ENCODE data around the gene TENM3.

Gene TENM3

DNA sequence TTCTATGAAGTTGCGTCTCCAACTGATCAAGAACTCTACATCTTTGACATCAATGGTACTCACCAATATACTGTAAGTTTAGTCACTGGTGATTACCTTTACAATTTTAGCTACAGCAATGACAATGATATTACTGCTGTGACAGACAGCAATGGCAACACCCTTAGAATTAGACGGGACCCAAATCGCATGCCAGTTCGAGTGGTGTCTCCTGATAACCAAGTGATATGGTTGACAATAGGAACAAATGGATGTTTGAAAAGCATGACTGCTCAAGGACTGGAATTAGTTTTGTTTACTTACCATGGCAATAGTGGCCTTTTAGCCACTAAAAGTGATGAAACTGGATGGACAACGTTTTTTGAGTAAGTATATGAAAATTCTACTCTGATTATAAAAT, 511.7 kb downstream of the TENM3 start:
- TF ChIP-seq TCF4 (CRISPR knock-in tag; IDR thresholded peaks at IDR 0.05; ENCODE audit: borderline replicate concordance) (no peak), ZC3H10 (CRISPR knock-in tag; IDR thresholded peaks at IDR 0.05) (no peak), TOX (CRISPR knock-in tag; IDR thresholded peaks at IDR 0.05; ENCODE audit: borderline replicate concordance) (no peak), PATZ1 (CRISPR knock-in tag; IDR thresholded peaks at IDR 0.05; ENCODE audit: borderline replicate concordance) (no peak), CREB5 (CRISPR knock-in tag; IDR thresholded peaks at IDR 0.05; ENCODE audit: low read depth) (no peak), SNAI2 (CRISPR knock-in tag; IDR thresholded peaks at IDR 0.05) (no peak), ZNF8 (CRISPR knock-in tag; IDR thresholded peaks at IDR 0.05) (no peak), PPARA (CRISPR knock-in tag; IDR thresholded peaks at IDR 0.05; ENCODE audit: borderline replicate concordance) (no peak)
- TF ChIP-seq, protein P1, sequence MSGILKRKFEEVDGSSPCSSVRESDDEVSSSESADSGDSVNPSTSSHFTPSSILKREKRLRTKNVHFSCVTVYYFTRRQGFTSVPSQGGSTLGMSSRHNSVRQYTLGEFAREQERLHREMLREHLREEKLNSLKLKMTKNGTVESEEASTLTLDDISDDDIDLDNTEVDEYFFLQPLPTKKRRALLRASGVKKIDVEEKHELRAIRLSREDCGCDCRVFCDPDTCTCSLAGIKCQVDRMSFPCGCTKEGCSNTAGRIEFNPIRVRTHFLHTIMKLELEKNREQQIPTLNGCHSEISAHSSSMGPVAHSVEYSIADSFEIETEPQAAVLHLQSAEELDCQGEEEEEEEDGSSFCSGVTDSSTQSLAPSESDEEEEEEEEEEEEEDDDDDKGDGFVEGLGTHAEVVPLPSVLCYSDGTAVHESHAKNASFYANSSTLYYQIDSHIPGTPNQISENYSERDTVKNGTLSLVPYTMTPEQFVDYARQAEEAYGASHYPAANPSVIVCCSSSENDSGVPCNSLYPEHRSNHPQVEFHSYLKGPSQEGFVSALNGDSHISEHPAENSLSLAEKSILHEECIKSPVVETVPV (CRISPR knock-in tag; IDR thresholded peaks at IDR 0.05) = no peak
- ATAC-seq = no peak

DNA sequence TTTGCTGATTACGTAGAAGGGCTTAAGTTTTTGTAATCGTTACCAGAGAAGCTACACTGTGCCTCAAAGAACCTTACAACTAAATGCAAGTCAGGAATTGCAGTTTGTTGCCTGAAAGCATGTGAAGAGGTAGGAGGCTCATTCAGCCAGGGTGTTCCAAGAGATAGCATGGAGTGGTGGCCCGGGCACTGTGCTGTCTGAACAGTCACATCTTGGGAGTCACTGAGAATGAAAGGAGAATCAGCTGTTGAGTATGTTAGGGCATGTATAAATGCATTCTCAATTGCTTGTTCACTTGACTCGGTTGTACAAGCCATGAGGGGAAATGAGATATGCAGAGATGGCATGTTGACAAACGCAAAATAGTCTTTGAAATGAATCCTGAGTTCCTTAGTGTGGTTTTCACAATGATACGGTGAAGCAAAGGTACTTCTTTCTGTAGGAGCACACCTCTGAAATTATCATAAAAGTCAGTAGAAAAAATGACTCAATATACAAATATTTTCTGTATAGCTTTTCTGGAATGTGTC, 513.0 kb downstream of the TENM3 start:
- TF ChIP-seq CSDC2 (CRISPR knock-in tag; IDR thresholded peaks at IDR 0.05) = no peak
- TF ChIP-seq SNAI2 (CRISPR knock-in tag; IDR thresholded peaks at IDR 0.05) = no peak
- no peak for TF ChIP-seq GLIS3 (CRISPR knock-in tag; IDR thresholded peaks at IDR 0.05)
- TF ChIP-seq TCF4 (CRISPR knock-in tag; IDR thresholded peaks at IDR 0.05; ENCODE audit: borderline replicate concordance) = no peak
- TF ChIP-seq, protein P1 (CRISPR knock-in tag; IDR thresholded peaks at IDR 0.05) = no peak
- no peak for TF ChIP-seq PATZ1 (CRISPR knock-in tag; IDR thresholded peaks at IDR 0.05; ENCODE audit: borderline replicate concordance)
- ATAC-seq = no peak

GRCh38 chr4:182758273-182758672, 515.1 kb downstream of the TENM3 start:
- no peak for ATAC-seq
- no peak for TF ChIP-seq BACH2 (CRISPR knock-in tag; IDR thresholded peaks at IDR 0.05; ENCODE audit: borderline replicate concordance)
- TF ChIP-seq PPARA (CRISPR knock-in tag; IDR thresholded peaks at IDR 0.05; ENCODE audit: borderline replicate concordance) = no peak
- no peak for TF ChIP-seq OSR1 (CRISPR knock-in tag; IDR thresholded peaks at IDR 0.05)
- no peak for TF ChIP-seq RARB (CRISPR knock-in tag; IDR thresholded peaks at IDR 0.05)
- no peak for TF ChIP-seq SNAI2 (CRISPR knock-in tag; IDR thresholded peaks at IDR 0.05)
- TF ChIP-seq ARNTL (CRISPR knock-in tag; IDR thresholded peaks at IDR 0.05; ENCODE audit: borderline replicate concordance, low read depth) = no peak
- TF ChIP-seq ISL1 (CRISPR knock-in tag; IDR thresholded peaks at IDR 0.05) = no peak
- no peak for TF ChIP-seq TCF4 (CRISPR knock-in tag; IDR thresholded peaks at IDR 0.05; ENCODE audit: borderline replicate concordance)
- no peak for TF ChIP-seq TOX (CRISPR knock-in tag; IDR thresholded peaks at IDR 0.05; ENCODE audit: borderline replicate concordance)
- no peak for TF ChIP-seq CSDC2 (CRISPR knock-in tag; IDR thresholded peaks at IDR 0.05)
- no peak for TF ChIP-seq ZFP30 (CRISPR knock-in tag; IDR thresholded peaks at IDR 0.05)
- TF ChIP-seq, protein P2, sequence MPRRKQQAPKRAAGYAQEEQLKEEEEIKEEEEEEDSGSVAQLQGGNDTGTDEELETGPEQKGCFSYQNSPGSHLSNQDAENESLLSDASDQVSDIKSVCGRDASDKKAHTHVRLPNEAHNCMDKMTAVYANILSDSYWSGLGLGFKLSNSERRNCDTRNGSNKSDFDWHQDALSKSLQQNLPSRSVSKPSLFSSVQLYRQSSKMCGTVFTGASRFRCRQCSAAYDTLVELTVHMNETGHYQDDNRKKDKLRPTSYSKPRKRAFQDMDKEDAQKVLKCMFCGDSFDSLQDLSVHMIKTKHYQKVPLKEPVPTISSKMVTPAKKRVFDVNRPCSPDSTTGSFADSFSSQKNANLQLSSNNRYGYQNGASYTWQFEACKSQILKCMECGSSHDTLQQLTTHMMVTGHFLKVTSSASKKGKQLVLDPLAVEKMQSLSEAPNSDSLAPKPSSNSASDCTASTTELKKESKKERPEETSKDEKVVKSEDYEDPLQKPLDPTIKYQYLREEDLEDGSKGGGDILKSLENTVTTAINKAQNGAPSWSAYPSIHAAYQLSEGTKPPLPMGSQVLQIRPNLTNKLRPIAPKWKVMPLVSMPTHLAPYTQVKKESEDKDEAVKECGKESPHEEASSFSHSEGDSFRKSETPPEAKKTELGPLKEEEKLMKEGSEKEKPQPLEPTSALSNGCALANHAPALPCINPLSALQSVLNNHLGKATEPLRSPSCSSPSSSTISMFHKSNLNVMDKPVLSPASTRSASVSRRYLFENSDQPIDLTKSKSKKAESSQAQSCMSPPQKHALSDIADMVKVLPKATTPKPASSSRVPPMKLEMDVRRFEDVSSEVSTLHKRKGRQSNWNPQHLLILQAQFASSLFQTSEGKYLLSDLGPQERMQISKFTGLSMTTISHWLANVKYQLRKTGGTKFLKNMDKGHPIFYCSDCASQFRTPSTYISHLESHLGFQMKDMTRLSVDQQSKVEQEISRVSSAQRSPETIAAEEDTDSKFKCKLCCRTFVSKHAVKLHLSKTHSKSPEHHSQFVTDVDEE (CRISPR knock-in tag; IDR thresholded peaks at IDR 0.05) = no peak
- no peak for TF ChIP-seq ZFP3 (CRISPR knock-in tag; IDR thresholded peaks at IDR 0.05)
- no peak for TF ChIP-seq ZNF565 (CRISPR knock-in tag; conservative IDR thresholded peaks at IDR 0.05; ENCODE audit: low read depth)
- no peak for TF ChIP-seq CREB5 (CRISPR knock-in tag; IDR thresholded peaks at IDR 0.05; ENCODE audit: low read depth)
- TF ChIP-seq, protein P3, sequence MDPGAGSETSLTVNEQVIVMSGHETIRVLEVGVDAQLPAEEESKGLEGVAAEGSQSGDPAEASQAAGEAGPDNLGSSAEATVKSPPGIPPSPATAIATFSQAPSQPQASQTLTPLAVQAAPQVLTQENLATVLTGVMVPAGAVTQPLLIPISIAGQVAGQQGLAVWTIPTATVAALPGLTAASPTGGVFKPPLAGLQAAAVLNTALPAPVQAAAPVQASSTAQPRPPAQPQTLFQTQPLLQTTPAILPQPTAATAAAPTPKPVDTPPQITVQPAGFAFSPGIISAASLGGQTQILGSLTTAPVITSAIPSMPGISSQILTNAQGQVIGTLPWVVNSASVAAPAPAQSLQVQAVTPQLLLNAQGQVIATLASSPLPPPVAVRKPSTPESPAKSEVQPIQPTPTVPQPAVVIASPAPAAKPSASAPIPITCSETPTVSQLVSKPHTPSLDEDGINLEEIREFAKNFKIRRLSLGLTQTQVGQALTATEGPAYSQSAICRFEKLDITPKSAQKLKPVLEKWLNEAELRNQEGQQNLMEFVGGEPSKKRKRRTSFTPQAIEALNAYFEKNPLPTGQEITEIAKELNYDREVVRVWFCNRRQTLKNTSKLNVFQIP (CRISPR knock-in tag; IDR thresholded peaks at IDR 0.05; ENCODE audit: borderline replicate concordance, low read depth) = no peak
- TF ChIP-seq ZC3H10 (CRISPR knock-in tag; IDR thresholded peaks at IDR 0.05) = no peak
